PFSK-1 (cell line): ENCODE data around the gene THY1.

Experiments
- FOXP2 ChIP-seq: optimal IDR thresholded peaks from 2 replicates; pipeline ENCODE3; 2011; ENCODE audit warnings: borderline replicate concordance, control low read depth, inconsistent platforms; ENCODE audit not compliant: insufficient read depth; ENCODE audit errors: extremely low read length, extremely low read depth
- POLR2AphosphoS5 ChIP-seq: IDR thresholded peaks from 2 replicates; pipeline ENCODE4 v1.6.1; 2012; ENCODE audit warnings: low read depth, mild to moderate bottlenecking, control low read depth, low read length, moderate library complexity
- REST ChIP-seq, 2 experiments: IDR thresholded peaks; 2 replicates each; pipeline versions ENCODE4 v1.6.1 to v1.8.0; 2011 to 2012; ENCODE audit warnings: low read depth in 2 of 2, low read length in 2 of 2, control low read depth in 1 of 2, inconsistent platforms in 1 of 2, mild to moderate bottlenecking in 1 of 2, moderate library complexity in 1 of 2; ENCODE audit not compliant: insufficient read depth in 1 of 2
- SIN3A ChIP-seq: IDR thresholded peaks from 2 replicates; pipeline ENCODE4 v1.6.1; 2012; ENCODE audit warnings: mild to moderate bottlenecking, low read length, moderate library complexity, borderline replicate concordance; ENCODE audit not compliant: insufficient read depth
- TAF1 ChIP-seq: IDR thresholded peaks from 2 replicates; pipeline ENCODE4 v1.6.1; 2012; ENCODE audit warnings: low read length, control low read depth, borderline replicate concordance; ENCODE audit not compliant: insufficient read depth

GRCh38 chr11:119417726-119418540, 5.0 kb downstream of the THY1 start:
- TF ChIP-seq POLR2AphosphoS5, result no peak
- no peak for TF ChIP-seq FOXP2
- no peak for TF ChIP-seq TAF1
- no peak for TF ChIP-seq REST (IDR thresholded peaks at IDR 0.05; ENCODE audit: insufficient read depth in 1 of 2, low read depth in 2 of 2, low read length in 2 of 2)
- no peak for TF ChIP-seq SIN3A
